Fibroblast of lung (primary cell): Measurements from ENCODE around the gene ENOX1. TPM values are rescaled to one million over a fixed set of nuclear protein-coding genes. Genes with fewer than 3 reads are reported as not detected.

Experiments
- DNase-seq, 2 donors: peaks; one replicate each; pipeline versions ENCODE4 v3.0.0 to v3.0.0-alpha.2; 2010; ENCODE audit warnings: low read depth in 2 of 2
- H2AFZ ChIP-seq: 2 replicates; pipeline ENCODE4 v1.5.1; 2012; ENCODE audit warnings: low read length, control low read depth, inconsistent platforms
- H3K27ac ChIP-seq: 2 replicates; pipeline ENCODE4 v1.5.1; 2011; ENCODE audit warnings: low read length, control low read depth; ENCODE audit not compliant: insufficient read depth
- H3K27me3 ChIP-seq: 2 replicates; pipeline ENCODE4 v1.5.1; 2011; ENCODE audit warnings: mild to moderate bottlenecking, low read length; ENCODE audit not compliant: control insufficient read depth, insufficient read depth
- H3K36me3 ChIP-seq: 2 replicates; pipeline ENCODE4 v1.5.1; 2011; ENCODE audit warnings: low read length; ENCODE audit not compliant: control insufficient read depth, insufficient read depth
- H3K4me1 ChIP-seq: 2 replicates; pipeline ENCODE4 v1.5.1; 2011; ENCODE audit warnings: low read length; ENCODE audit not compliant: control insufficient read depth, insufficient read depth; ENCODE audit errors: extremely low read depth
- H3K4me2 ChIP-seq: 2 replicates; pipeline ENCODE4 v1.5.1; 2011; ENCODE audit warnings: low read length, control low read depth; ENCODE audit not compliant: insufficient read depth; ENCODE audit errors: extremely low read depth
- H3K4me3 ChIP-seq, 4 experiments: fragments of 200-600 bp in 1 of 4; sonication (generic) in 1 of 4; replicated peaks in 1 of 4; 2 replicates each; pipeline ENCODE4 v1.5.1; 2011 to 2016; ENCODE audit warnings: low read length in 4 of 4, low read depth in 3 of 4, mild to moderate bottlenecking in 3 of 4, control low read depth in 2 of 4, inconsistent platforms in 1 of 4, mixed read lengths in 1 of 4; ENCODE audit not compliant: insufficient read depth in 1 of 4; ENCODE audit errors: control extremely low read depth in 1 of 4
- H3K79me2 ChIP-seq: 2 replicates; pipeline ENCODE4 v1.5.1; 2012; ENCODE audit warnings: mild to moderate bottlenecking, low read length, inconsistent platforms; ENCODE audit not compliant: control insufficient read depth, insufficient read depth
- H3K9ac ChIP-seq: 2 replicates; pipeline ENCODE4 v1.5.1; 2011; ENCODE audit warnings: mild to moderate bottlenecking, low read length, control low read depth; ENCODE audit not compliant: insufficient read depth
- H3K9me3 ChIP-seq: 2 replicates; pipeline ENCODE4 v1.5.1; 2012; ENCODE audit warnings: low read depth, low read length; ENCODE audit not compliant: control insufficient read depth, insufficient read depth
- H4K20me1 ChIP-seq: 2 replicates; pipeline ENCODE4 v1.5.1; 2011; ENCODE audit warnings: low read length; ENCODE audit not compliant: control insufficient read depth, insufficient read depth; ENCODE audit errors: extremely low read depth
- CTCF ChIP-seq, 2 donors: IDR thresholded peaks in 1 of 2; conservative IDR thresholded peaks in 1 of 2; 1 replicate in 1 of 2; 2 replicates in 1 of 2; pipeline ENCODE4 v1.5.1; 2011 to 2012; ENCODE audit warnings: low read length in 2 of 2, control low read depth in 1 of 2, inconsistent platforms in 1 of 2, low read depth in 1 of 2, mild to moderate bottlenecking in 1 of 2
- EZH2 ChIP-seq: IDR thresholded peaks from 2 replicates; pipeline ENCODE4 v1.5.1; 2012; ENCODE audit warnings: low read length, control low read depth, mild to moderate bottlenecking; ENCODE audit errors: missing control alignments
- polyA plus RNA-seq, 2 donors: library from polyadenylated mRNA; depleted of rRNA in 1 of 2; stranded (reverse) in 1 of 2; unstranded in 1 of 2; fragments of >200 nt; gene quantifications; 2 replicates each; pipeline ENCODE4 v1.2.1, GENCODE V29; 2011 to 2012; ENCODE audit warnings: missing spikeins in 1 of 2
- total RNA-seq: library from RNA; depleted of rRNA; stranded (reverse); fragments of >200 nt; gene quantifications from 2 replicates; pipeline ENCODE4 v1.2.1, GENCODE V29; 2014

Gene ENOX1
- total and polyA plus RNA-seq, 2 donors (not counting 1 experiment from before 2014, with no cell fraction given): 3.5 to 7.6 TPM

- Histone ChIP-seq H3K4me3 (no peak overlapping the region), H3K27ac (no peak overlapping the region), H2AFZ (no peak overlapping the region), H3K9me3 (no peaks in the 10 kb centered on the region), H3K27me3 (no peaks in the 10 kb centered on the region), H3K4me2 (no peak overlapping the region), H4K20me1 (no peaks in the 10 kb centered on the region), H3K4me1 (no peaks in the 10 kb centered on the region), H3K36me3 (no peaks in the 10 kb centered on the region), H3K9ac (no peak overlapping the region), H3K79me2 (no peaks in the 10 kb centered on the region)
- DNase-seq: no peak
- TF ChIP-seq CTCF (conservative IDR thresholded peaks at IDR 0.05 in 1 of 2, IDR thresholded peaks at IDR 0.05 in 1 of 2; ENCODE audit: low read depth in 1 of 2, low read length in 2 of 2) (no peak), EZH2 (no peak)
Observed at GRCh38 chr13:43558326-43558725, 228.4 kb downstream of the ENOX1 start.

GRCh38 chr13:43555667-43556066 is 231.1 kb downstream of the ENOX1 start:
- Histone ChIP-seq H3K9ac (no peak overlapping the region), H3K9me3 (no peaks in the 10 kb centered on the region), H4K20me1 (no peaks in the 10 kb centered on the region), H3K27me3 (no peaks in the 10 kb centered on the region), H3K4me3 (no peak overlapping the region), H3K27ac (no peak overlapping the region), H3K4me2 (no peak overlapping the region), H3K79me2 (no peaks in the 10 kb centered on the region), H3K4me1 (no peaks in the 10 kb centered on the region), H2AFZ (no peak overlapping the region), H3K36me3 (no peaks in the 10 kb centered on the region)
- no peak for DNase-seq
- TF ChIP-seq EZH2: no peak
- no peak for TF ChIP-seq CTCF (conservative IDR thresholded peaks at IDR 0.05 in 1 of 2, IDR thresholded peaks at IDR 0.05 in 1 of 2; ENCODE audit: low read depth in 1 of 2, low read length in 2 of 2)

- Histone ChIP-seq H3K27me3 (no peaks in the 10 kb centered on the region), H3K4me1 (no peaks in the 10 kb centered on the region), H3K9ac (no peak overlapping the region), H3K36me3 (no peaks in the 10 kb centered on the region), H3K27ac (no peak overlapping the region), H4K20me1 (no peaks in the 10 kb centered on the region), H3K9me3 (no peaks in the 10 kb centered on the region), H3K4me2 (no peak overlapping the region), H3K79me2 (no peaks in the 10 kb centered on the region), H3K4me3 (no peak overlapping the region), H2AFZ (no peak overlapping the region)
- TF ChIP-seq CTCF (conservative IDR thresholded peaks at IDR 0.05 in 1 of 2, IDR thresholded peaks at IDR 0.05 in 1 of 2; ENCODE audit: low read depth in 1 of 2, low read length in 2 of 2): no peak
- DNase-seq: no peak
Observed at GRCh38 chr13:43551897-43552456, 234.8 kb downstream of the ENOX1 start.
